Tibial artery (tissue), 4 donors: Measurements from ENCODE around the gene PRPH2.
A peak's percentile ranks its signal among the peaks of the same experiment; 100 is the strongest.

Experiments used
- DNase-seq, 2 donors: peaks; one replicate each; pipeline ENCODE4 v3.0.0-alpha.2; 2019
- H3K27ac ChIP-seq, 2 donors: fragments of 200-600 bp; sonication (generic) in 1 of 2; 1 replicate in 1 of 2; 2 replicates in 1 of 2; pipeline ENCODE4 v1.5.1; 2018 to 2019; ENCODE audit warnings: mild to moderate bottlenecking in 1 of 2
- H3K27me3 ChIP-seq, 2 donors: fragments of 200-600 bp; sonication (generic) in 1 of 2; one replicate each; pipeline versions ENCODE4 v1.5.1 to v1.6.0; 2016 to 2019
- H3K36me3 ChIP-seq, 3 donors: fragments of 200-600 bp; sonication (generic) in 2 of 3; one replicate each; pipeline ENCODE4 v1.5.1; 2016 to 2019; ENCODE audit warnings: mild to moderate bottlenecking in 2 of 3
- H3K4me1 ChIP-seq, 4 donors: fragments of 200-600 bp; sonication (generic) in 2 of 4; 1 replicate in 3 of 4; 2 replicates in 1 of 4; pipeline ENCODE4 v1.5.1; 2016 to 2019
- H3K4me3 ChIP-seq, 2 donors: fragments of 200-600 bp; sonication (generic) in 1 of 2; 1 replicate in 1 of 2; 2 replicates in 1 of 2; pipeline ENCODE4 v1.5.1; 2018 to 2019; ENCODE audit warnings: mild to moderate bottlenecking in 2 of 2
- H3K9me3 ChIP-seq, 3 donors: fragments of 200-600 bp; sonication (generic) in 1 of 3; one replicate each; pipeline ENCODE4 v1.5.1; 2016 to 2019
- CTCF ChIP-seq, 2 experiments: fragments of 200-600 bp in 1 of 2; fragments of 450-650 bp in 1 of 2; IDR thresholded peaks; one replicate each; pipeline ENCODE4 v1.5.1; 2017 to 2019; ENCODE audit warnings: antibody characterized with exemption in 2 of 2, mild to moderate bottlenecking in 1 of 2, moderate library complexity in 1 of 2
- intact Hi-C: fragments of 100-400 bp; cut with DNase I; formaldehyde crosslinking; loops from one replicate; pipeline ENCODE4 v1.15.0; 2023; ENCODE audit warnings: low total_unique reads

PRPH2 gene

GRCh38 chr6:42711930-42712329 is 10.5 kb downstream of the PRPH2 start:
- Histone ChIP-seq H3K4me3 (no peak overlapping the region), H3K36me3 (no peaks in the 10 kb centered on the region), H3K4me1 (no peaks in the 10 kb centered on the region), H3K9me3 (peaks cover 0 to 8% (median 8%) of the 10 kb centered on the region in 3 donors), H3K27me3 (no peaks in the 10 kb centered on the region), H3K27ac (no peak overlapping the region)
- DNase-seq = no peak
- intact Hi-C loops = no loop called here
- TF ChIP-seq CTCF (IDR thresholded peaks at IDR 0.05) = no peak

- peaks cover 0 to 8% (median 8%) of the 10 kb centered on the region in 3 donors for H3K9me3 ChIP-seq
- intact Hi-C loops = no loop called here
- no peak for DNase-seq
- no peaks in the 10 kb centered on the region for H3K27me3 ChIP-seq
- H3K36me3 ChIP-seq = no peaks in the 10 kb centered on the region
- H3K27ac ChIP-seq = no peak overlapping the region
- no peaks in the 10 kb centered on the region for H3K4me1 ChIP-seq
- H3K4me3 ChIP-seq = no peak overlapping the region
- TF ChIP-seq CTCF (IDR thresholded peaks at IDR 0.05) = no peak
Measured at GRCh38 chr6:42710316-42710715, 12.1 kb downstream of the PRPH2 start.

GRCh38 chr6:42709871-42710270 is 12.5 kb downstream of the PRPH2 start:
- no peak for DNase-seq
- H3K9me3 ChIP-seq = peaks cover 0 to 8% (median 8%) of the 10 kb centered on the region in 3 donors
- H3K27me3 ChIP-seq = no peaks in the 10 kb centered on the region
- no peak overlapping the region for H3K4me3 ChIP-seq
- no peak for TF ChIP-seq CTCF (IDR thresholded peaks at IDR 0.05)
- no peaks in the 10 kb centered on the region for H3K36me3 ChIP-seq
- no peak overlapping the region for H3K27ac ChIP-seq
- intact Hi-C loops = no loop called here
- no peaks in the 10 kb centered on the region for H3K4me1 ChIP-seq

GRCh38 chr6:42708096-42708495 is 14.3 kb downstream of the PRPH2 start:
- intact Hi-C loops = no loop called here
- H3K27me3 ChIP-seq = no peaks in the 10 kb centered on the region
- no peaks in the 10 kb centered on the region for H3K36me3 ChIP-seq
- TF ChIP-seq CTCF (IDR thresholded peaks at IDR 0.05) = no peak
- no peaks in the 10 kb centered on the region for H3K4me1 ChIP-seq
- no peak for DNase-seq
- no peak overlapping the region for H3K27ac ChIP-seq
- H3K9me3 ChIP-seq = peaks cover 0 to 8% (median 8%) of the 10 kb centered on the region in 3 donors
- H3K4me3 ChIP-seq = no peak overlapping the region

GRCh38 chr6:42707595-42707994 is 14.8 kb downstream of the PRPH2 start:
- TF ChIP-seq CTCF (IDR thresholded peaks at IDR 0.05) = no peak
- H3K27me3 ChIP-seq = no peaks in the 10 kb centered on the region
- no peak overlapping the region for H3K27ac ChIP-seq
- DNase-seq = peak in 1 of 2 donors; percentile 53
- peaks cover 0 to 8% (median 8%) of the 10 kb centered on the region in 3 donors for H3K9me3 ChIP-seq
- intact Hi-C loops = no loop called here
- H3K4me3 ChIP-seq = no peak overlapping the region
- no peaks in the 10 kb centered on the region for H3K36me3 ChIP-seq
- H3K4me1 ChIP-seq = no peaks in the 10 kb centered on the region

GRCh38 chr6:42704937-42705374 is 17.4 kb downstream of the PRPH2 start:
- H3K4me1 ChIP-seq = no peaks in the 10 kb centered on the region
- no peak overlapping the region for H3K4me3 ChIP-seq
- intact Hi-C loops = no loop called here
- H3K36me3 ChIP-seq = no peaks in the 10 kb centered on the region
- no peak for DNase-seq
- H3K27me3 ChIP-seq = no peaks in the 10 kb centered on the region
- no peak overlapping the region for H3K27ac ChIP-seq
- no peak for TF ChIP-seq CTCF (IDR thresholded peaks at IDR 0.05)
- no peaks in the 10 kb centered on the region for H3K9me3 ChIP-seq
